Upper lobe of left lung (tissue), 4 donors: Measurements from ENCODE around the gene SCN10A.

ENCODE experiments used
- CTCF ChIP-seq, 6 experiments: fragments of 450-650 bp in 4 of 6; fragments of 200-600 bp in 2 of 6; sonication (generic) in 2 of 6; IDR thresholded peaks; one replicate each; pipeline ENCODE4 v1.5.1; 2016 to 2019; ENCODE audit warnings: antibody characterized with exemption in 6 of 6
- EP300 ChIP-seq, 4 donors: sonication (generic); formaldehyde crosslinking; IDR thresholded peaks; one replicate each; pipeline ENCODE4 v1.5.1; 2017; ENCODE audit warnings: antibody characterized with exemption in 4 of 4, control low read depth in 2 of 4
- POLR2A ChIP-seq, 4 donors: fragments of 450-650 bp; IDR thresholded peaks; one replicate each; pipeline ENCODE4 v1.5.1; 2016 to 2017; ENCODE audit warnings: antibody characterized with exemption in 4 of 4, mild to moderate bottlenecking in 2 of 4
- POLR2AphosphoS5 ChIP-seq, 2 donors: sonication (generic); formaldehyde crosslinking; IDR thresholded peaks; one replicate each; pipeline ENCODE4 v1.5.1; 2017; ENCODE audit warnings: antibody characterized with exemption in 2 of 2

GRCh38 chr3:38763569-38763968 lies 52.4 kb downstream of the SCN10A start:
- TF ChIP-seq CTCF (IDR thresholded peaks at IDR 0.05) (no peak), POLR2A (IDR thresholded peaks at IDR 0.05) (no peak), POLR2AphosphoS5 (IDR thresholded peaks at IDR 0.05) (no peak), EP300 (IDR thresholded peaks at IDR 0.05) (no peak)
